Ishikawa (cell line): ENCODE measurements around the gene SLC25A52.

Source experiments
- CEBPB ChIP-seq: IDR thresholded peaks from 2 replicates; pipeline ENCODE4 v1.6.1; 2012
- CREB1 ChIP-seq: IDR thresholded peaks from 2 replicates; pipeline ENCODE4 v1.6.1; 2012; ENCODE audit warnings: low read depth
- EGR1 ChIP-seq: IDR thresholded peaks from 2 replicates; pipeline ENCODE4 v1.6.1; 2012
- EP300 ChIP-seq: IDR thresholded peaks from 2 replicates; pipeline ENCODE4 v1.6.1; 2012; ENCODE audit warnings: borderline replicate concordance
- NFIC ChIP-seq: IDR thresholded peaks from 2 replicates; pipeline ENCODE4 v1.6.1; 2012
- RAD21 ChIP-seq: IDR thresholded peaks from 2 replicates; pipeline ENCODE4 v1.6.1; 2012; ENCODE audit warnings: low read depth
- TAF1 ChIP-seq: IDR thresholded peaks from 2 replicates; pipeline ENCODE4 v1.6.1; 2012; ENCODE audit warnings: low read depth, mild to moderate bottlenecking
- TCF12 ChIP-seq: IDR thresholded peaks from 2 replicates; pipeline ENCODE4 v1.6.1; 2012; ENCODE audit warnings: low read depth
- TEAD4 ChIP-seq: IDR thresholded peaks from 2 replicates; pipeline ENCODE4 v1.6.1; 2012
- USF1 ChIP-seq: IDR thresholded peaks from 2 replicates; pipeline ENCODE4 v1.6.1; 2012
- YY1 ChIP-seq: IDR thresholded peaks from 2 replicates; pipeline ENCODE4 v1.6.1; 2012; ENCODE audit warnings: low read depth
- ZBTB7A ChIP-seq: IDR thresholded peaks from 2 replicates; pipeline ENCODE4 v1.6.1; 2012; ENCODE audit warnings: low read depth
- TF ChIP-seq, protein P1 (sequence below): IDR thresholded peaks from 2 replicates; pipeline ENCODE4 v1.6.1; 2012
- TF ChIP-seq, protein P2 (sequence below): IDR thresholded peaks from 2 replicates; pipeline ENCODE4 v1.6.1; 2012; ENCODE audit warnings: low read depth, mild to moderate bottlenecking

Gene SLC25A52

DNA sequence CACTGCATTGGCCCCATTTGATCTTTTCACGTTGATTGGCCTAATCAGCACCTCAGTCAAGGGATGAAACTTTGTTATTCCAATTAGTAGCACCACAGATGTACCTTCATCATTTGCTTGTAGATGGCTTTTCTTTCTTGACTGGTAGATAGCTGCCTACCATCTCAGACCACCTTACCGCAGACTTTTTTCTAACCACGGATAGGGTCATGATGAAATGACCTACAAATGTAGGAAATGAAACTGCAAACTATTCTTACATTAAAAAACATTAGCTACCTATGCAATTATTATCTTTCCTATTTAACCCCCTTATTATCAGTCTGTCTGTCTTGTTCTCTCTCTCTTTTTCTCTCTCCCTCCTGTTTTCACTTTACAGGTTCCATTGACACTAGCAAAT, 22.4 kb upstream of the SLC25A52 start:
- no peak for TF ChIP-seq TAF1
- no peak for TF ChIP-seq EGR1
- no peak for TF ChIP-seq RAD21
- TF ChIP-seq TEAD4, result no peak

DNA sequence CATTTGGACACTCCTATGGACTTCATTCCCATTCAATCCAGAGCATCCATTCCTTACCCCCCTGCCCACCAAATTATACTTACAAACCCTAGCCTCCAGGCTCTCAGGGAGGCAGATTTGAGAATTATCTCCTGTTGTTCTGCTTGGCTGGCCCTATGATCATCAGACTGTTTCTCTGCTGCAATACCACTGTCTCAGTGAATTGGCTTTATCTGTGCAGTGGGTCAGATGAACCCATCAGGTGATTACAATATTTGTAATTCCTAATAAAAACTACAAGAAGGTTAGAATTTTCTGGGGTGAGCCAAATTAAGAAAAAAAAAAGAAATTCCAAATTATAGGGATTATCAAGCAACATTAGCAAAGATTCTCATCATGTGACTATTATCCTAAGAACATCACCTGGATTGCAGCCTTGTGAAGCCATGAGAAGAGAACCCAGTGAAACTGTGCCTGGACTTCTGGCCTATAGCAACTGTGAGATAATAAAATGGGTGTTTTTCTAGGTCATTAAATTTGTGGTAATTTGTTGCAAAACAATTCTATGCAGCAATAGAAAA, 17.8 kb upstream of the SLC25A52 start:
- TF ChIP-seq, protein P1, sequence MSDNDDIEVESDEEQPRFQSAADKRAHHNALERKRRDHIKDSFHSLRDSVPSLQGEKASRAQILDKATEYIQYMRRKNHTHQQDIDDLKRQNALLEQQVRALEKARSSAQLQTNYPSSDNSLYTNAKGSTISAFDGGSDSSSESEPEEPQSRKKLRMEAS, result no peak
- TF ChIP-seq EP300, result no peak
- no peak for TF ChIP-seq YY1
- TF ChIP-seq TCF12, result no peak
- TF ChIP-seq TEAD4, result no peak

DNA sequence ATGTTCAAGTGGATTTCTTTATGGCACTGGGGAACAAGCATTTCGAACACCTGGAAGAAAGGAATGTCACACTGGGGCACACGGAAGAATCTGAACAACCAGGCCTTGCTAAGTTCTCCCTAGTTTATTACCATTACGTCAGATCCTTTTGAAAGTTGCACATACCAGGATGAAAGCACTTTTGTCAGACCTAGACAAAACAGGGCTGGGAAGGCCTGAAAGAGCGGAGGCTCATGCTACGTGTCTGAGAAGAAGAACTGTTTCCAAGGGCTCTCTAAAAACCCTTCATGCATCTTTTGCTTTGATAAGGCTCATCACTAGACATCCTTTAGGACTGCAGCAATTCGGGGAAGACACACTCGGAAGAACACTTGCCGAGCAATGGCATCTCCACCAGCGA, 15.4 kb upstream of the SLC25A52 start:
- TF ChIP-seq EGR1 (no peak), EP300 (no peak), USF1 (no peak), TAF1 (no peak), CEBPB (no peak), CREB1 (no peak), TCF12 (no peak), NFIC (no peak), ZBTB7A (no peak), TEAD4 (no peak)
- TF ChIP-seq, protein P2, sequence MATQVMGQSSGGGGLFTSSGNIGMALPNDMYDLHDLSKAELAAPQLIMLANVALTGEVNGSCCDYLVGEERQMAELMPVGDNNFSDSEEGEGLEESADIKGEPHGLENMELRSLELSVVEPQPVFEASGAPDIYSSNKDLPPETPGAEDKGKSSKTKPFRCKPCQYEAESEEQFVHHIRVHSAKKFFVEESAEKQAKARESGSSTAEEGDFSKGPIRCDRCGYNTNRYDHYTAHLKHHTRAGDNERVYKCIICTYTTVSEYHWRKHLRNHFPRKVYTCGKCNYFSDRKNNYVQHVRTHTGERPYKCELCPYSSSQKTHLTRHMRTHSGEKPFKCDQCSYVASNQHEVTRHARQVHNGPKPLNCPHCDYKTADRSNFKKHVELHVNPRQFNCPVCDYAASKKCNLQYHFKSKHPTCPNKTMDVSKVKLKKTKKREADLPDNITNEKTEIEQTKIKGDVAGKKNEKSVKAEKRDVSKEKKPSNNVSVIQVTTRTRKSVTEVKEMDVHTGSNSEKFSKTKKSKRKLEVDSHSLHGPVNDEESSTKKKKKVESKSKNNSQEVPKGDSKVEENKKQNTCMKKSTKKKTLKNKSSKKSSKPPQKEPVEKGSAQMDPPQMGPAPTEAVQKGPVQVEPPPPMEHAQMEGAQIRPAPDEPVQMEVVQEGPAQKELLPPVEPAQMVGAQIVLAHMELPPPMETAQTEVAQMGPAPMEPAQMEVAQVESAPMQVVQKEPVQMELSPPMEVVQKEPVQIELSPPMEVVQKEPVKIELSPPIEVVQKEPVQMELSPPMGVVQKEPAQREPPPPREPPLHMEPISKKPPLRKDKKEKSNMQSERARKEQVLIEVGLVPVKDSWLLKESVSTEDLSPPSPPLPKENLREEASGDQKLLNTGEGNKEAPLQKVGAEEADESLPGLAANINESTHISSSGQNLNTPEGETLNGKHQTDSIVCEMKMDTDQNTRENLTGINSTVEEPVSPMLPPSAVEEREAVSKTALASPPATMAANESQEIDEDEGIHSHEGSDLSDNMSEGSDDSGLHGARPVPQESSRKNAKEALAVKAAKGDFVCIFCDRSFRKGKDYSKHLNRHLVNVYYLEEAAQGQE, result no peak

DNA sequence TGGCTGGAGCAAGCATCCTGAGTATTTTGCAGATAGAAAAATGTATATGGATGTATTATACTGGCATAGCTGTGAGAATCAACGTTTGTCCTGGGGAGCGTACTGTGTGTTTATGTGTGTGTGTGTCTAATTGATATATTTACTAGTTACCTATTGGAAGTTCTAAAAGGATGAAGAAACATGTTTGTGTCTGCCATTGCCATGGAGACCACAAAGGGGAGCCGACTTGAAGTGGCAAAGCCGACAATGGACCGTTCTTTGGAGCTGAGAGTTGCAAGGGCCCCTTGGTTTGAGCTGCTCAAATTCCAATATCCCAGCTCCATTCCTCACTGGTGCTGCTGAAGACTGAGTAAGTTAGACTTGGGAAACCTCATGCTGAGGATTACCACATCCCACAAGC, 14.3 kb upstream of the SLC25A52 start:
- TF ChIP-seq NFIC, result no peak
- no peak for TF ChIP-seq EP300
- TF ChIP-seq, protein P2, result no peak
- no peak for TF ChIP-seq RAD21
- TF ChIP-seq USF1, result no peak
- TF ChIP-seq TCF12, result no peak
- no peak for TF ChIP-seq TEAD4
- no peak for TF ChIP-seq EGR1
- TF ChIP-seq TAF1, result no peak
- TF ChIP-seq YY1, result no peak
- TF ChIP-seq, protein P1, result no peak
- no peak for TF ChIP-seq ZBTB7A

GRCh38 chr18:31774477-31774785, 13.8 kb upstream of the SLC25A52 start:
- TF ChIP-seq TEAD4 (no peak), NFIC (no peak), TAF1 (no peak), TCF12 (no peak), ZBTB7A (no peak), RAD21 (no peak), CREB1 (no peak), USF1 (no peak), EP300 (no peak)
- TF ChIP-seq, protein P1, result no peak
- TF ChIP-seq, protein P2, result no peak
